ENCODE data around the gene HYAL2. TPM values are rescaled to one million over a fixed set of nuclear protein-coding genes. Genes with fewer than 3 reads are reported as not detected.

HYAL2 gene
- polyA plus RNA-seq, 1 donor from 2014 or later: 116 TPM

DNA sequence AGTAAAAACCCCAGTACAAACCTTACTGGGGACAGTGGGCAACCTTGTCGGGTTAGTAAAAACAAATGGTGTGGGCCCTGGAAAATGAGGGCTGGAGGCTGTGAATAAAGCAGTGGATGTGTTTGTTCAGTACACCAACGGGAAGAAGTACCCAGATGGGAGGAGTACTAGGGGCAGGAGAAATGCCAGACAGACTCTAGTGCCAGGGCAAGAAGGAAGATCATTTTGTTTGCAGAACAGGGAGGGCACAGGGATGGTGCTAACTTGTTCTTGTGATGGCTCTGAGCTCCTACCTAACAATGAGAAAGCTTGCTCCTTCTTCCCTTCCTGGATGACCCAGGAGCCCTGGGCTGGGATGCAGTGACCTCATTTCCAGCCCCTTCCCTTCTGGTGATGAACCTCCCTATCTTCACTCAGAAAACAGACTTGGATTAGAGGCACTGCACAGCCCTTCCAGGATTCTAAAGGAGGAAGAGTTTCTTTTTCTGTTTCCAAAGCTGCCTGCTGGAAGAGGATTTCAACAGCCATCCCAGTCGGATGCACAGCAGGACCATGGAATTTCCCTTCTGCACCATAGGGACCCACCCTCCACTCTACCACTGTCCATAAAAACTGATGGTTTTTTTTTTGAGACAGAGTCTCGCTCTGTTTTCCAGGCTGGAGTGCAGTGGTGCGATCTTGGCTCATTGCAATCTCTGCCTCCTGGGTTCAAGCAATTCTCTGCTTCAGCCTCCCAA lies 12.0 kb upstream of the HYAL2 start:
- no peaks in the 10 kb centered on the region for H3K9me3 ChIP-seq (ENCODE audit: low read length)
- H3K9me2 ChIP-seq (ENCODE audit: insufficient read depth, low read length): no peaks in the 10 kb centered on the region
- H3K79me2 ChIP-seq (replicated peaks; ENCODE audit: insufficient read depth, low read length): peaks cover 24% of the 10 kb centered on the region
- H3K9ac ChIP-seq (ENCODE audit: low read length): no peak overlapping the region
- no peak overlapping the region for H3K4me3 ChIP-seq (ENCODE audit: low read length)
- no peak overlapping the region for H2AFZ ChIP-seq (ENCODE audit: low read depth, low read length)
- TF ChIP-seq EZH2 (IDR thresholded peaks at IDR 0.05; ENCODE audit: borderline replicate concordance, insufficient read depth, low read length, poor library complexity, severe bottlenecking) (no peak), MXI1 (conservative IDR thresholded peaks at IDR 0.05; ENCODE audit: poor library complexity, severe bottlenecking) (no peak), EP300 (conservative IDR thresholded peaks at IDR 0.05; ENCODE audit: poor library complexity, severe bottlenecking) (no peak), RAD21 (conservative IDR thresholded peaks at IDR 0.05) (no peak), SMC3 (conservative IDR thresholded peaks at IDR 0.05; ENCODE audit: poor library complexity) (no peak), TAF1 (IDR thresholded peaks at IDR 0.05; ENCODE audit: low read depth) (no peak), POLR2AphosphoS5 (IDR thresholded peaks at IDR 0.05) (no peak)
- TF ChIP-seq, protein P1, sequence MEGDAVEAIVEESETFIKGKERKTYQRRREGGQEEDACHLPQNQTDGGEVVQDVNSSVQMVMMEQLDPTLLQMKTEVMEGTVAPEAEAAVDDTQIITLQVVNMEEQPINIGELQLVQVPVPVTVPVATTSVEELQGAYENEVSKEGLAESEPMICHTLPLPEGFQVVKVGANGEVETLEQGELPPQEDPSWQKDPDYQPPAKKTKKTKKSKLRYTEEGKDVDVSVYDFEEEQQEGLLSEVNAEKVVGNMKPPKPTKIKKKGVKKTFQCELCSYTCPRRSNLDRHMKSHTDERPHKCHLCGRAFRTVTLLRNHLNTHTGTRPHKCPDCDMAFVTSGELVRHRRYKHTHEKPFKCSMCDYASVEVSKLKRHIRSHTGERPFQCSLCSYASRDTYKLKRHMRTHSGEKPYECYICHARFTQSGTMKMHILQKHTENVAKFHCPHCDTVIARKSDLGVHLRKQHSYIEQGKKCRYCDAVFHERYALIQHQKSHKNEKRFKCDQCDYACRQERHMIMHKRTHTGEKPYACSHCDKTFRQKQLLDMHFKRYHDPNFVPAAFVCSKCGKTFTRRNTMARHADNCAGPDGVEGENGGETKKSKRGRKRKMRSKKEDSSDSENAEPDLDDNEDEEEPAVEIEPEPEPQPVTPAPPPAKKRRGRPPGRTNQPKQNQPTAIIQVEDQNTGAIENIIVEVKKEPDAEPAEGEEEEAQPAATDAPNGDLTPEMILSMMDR (IDR thresholded peaks at IDR 0.05; ENCODE audit: poor library complexity, severe bottlenecking): no peak
- TF ChIP-seq, protein P2, sequence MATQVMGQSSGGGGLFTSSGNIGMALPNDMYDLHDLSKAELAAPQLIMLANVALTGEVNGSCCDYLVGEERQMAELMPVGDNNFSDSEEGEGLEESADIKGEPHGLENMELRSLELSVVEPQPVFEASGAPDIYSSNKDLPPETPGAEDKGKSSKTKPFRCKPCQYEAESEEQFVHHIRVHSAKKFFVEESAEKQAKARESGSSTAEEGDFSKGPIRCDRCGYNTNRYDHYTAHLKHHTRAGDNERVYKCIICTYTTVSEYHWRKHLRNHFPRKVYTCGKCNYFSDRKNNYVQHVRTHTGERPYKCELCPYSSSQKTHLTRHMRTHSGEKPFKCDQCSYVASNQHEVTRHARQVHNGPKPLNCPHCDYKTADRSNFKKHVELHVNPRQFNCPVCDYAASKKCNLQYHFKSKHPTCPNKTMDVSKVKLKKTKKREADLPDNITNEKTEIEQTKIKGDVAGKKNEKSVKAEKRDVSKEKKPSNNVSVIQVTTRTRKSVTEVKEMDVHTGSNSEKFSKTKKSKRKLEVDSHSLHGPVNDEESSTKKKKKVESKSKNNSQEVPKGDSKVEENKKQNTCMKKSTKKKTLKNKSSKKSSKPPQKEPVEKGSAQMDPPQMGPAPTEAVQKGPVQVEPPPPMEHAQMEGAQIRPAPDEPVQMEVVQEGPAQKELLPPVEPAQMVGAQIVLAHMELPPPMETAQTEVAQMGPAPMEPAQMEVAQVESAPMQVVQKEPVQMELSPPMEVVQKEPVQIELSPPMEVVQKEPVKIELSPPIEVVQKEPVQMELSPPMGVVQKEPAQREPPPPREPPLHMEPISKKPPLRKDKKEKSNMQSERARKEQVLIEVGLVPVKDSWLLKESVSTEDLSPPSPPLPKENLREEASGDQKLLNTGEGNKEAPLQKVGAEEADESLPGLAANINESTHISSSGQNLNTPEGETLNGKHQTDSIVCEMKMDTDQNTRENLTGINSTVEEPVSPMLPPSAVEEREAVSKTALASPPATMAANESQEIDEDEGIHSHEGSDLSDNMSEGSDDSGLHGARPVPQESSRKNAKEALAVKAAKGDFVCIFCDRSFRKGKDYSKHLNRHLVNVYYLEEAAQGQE (IDR thresholded peaks at IDR 0.05; ENCODE audit: borderline replicate concordance): no peak
- no peaks in the 10 kb centered on the region for H3F3A ChIP-seq (ENCODE audit: insufficient read depth, low read length, poor library complexity, severe bottlenecking)
- H3K4me2 ChIP-seq (ENCODE audit: low read length): no peak overlapping the region
- no peaks in the 10 kb centered on the region for H4K20me1 ChIP-seq (ENCODE audit: insufficient read depth)
- H3K36me3 ChIP-seq (ENCODE audit: insufficient read depth, low read length): no peaks in the 10 kb centered on the region
- no peaks in the 10 kb centered on the region for H3K27me3 ChIP-seq (ENCODE audit: insufficient read depth, low read depth, low read length)
- H3K27ac ChIP-seq (ENCODE audit: low read length): no peak overlapping the region

DNA sequence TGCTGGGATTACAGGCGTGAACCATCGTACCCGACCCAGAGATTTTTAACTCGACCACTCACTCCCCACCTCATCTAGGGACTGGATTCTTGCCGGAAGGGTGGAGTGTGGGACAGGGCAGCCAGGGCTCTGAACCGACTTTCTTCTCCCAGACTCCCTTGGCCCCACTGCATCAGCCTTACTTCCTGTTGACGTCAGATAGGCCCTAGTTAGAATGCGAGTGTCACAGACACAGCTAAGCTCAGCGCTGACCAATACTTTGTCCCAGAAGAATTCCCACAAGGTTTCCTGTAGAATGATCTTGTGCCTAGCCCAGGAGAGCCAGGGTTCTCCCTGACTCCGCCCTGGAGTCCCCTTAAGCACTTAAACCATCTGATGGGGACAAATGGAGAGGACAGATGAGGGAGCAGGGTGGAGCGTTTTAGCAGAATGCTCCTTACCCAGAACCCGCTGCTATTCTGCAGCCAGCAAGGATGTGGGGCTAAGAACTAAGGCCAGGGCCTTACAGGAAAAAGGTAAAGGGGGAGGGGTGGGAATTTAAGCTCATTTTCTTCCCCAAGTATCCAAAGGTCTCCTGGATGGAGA lies 11.3 kb upstream of the HYAL2 start:
- Histone ChIP-seq H3K9ac (ENCODE audit: low read length) (no peak overlapping the region), H3K9me3 (ENCODE audit: low read length) (no peaks in the 10 kb centered on the region), H4K20me1 (ENCODE audit: insufficient read depth) (no peaks in the 10 kb centered on the region), H2AFZ (ENCODE audit: low read depth, low read length) (no peak overlapping the region), H3K4me2 (ENCODE audit: low read length) (no peak overlapping the region), H3K36me3 (ENCODE audit: insufficient read depth, low read length) (no peaks in the 10 kb centered on the region), H3F3A (ENCODE audit: insufficient read depth, low read length, poor library complexity, severe bottlenecking) (no peaks in the 10 kb centered on the region), H3K27ac (ENCODE audit: low read length) (no peak overlapping the region), H3K27me3 (ENCODE audit: insufficient read depth, low read depth, low read length) (no peaks in the 10 kb centered on the region), H3K79me2 (replicated peaks; ENCODE audit: insufficient read depth, low read length) (peaks cover 24% of the 10 kb centered on the region), H3K9me2 (ENCODE audit: insufficient read depth, low read length) (no peaks in the 10 kb centered on the region), H3K4me3 (ENCODE audit: low read length) (no peak overlapping the region)
- no peak for TF ChIP-seq MXI1 (conservative IDR thresholded peaks at IDR 0.05; ENCODE audit: poor library complexity, severe bottlenecking)
- no peak for TF ChIP-seq EP300 (conservative IDR thresholded peaks at IDR 0.05; ENCODE audit: poor library complexity, severe bottlenecking)
- no peak for TF ChIP-seq POLR2AphosphoS5 (IDR thresholded peaks at IDR 0.05)
- no peak for TF ChIP-seq EZH2 (IDR thresholded peaks at IDR 0.05; ENCODE audit: borderline replicate concordance, insufficient read depth, low read length, poor library complexity, severe bottlenecking)

All from neural cell (in vitro differentiated cells).